ENCODE results near the gene DRC7. TPM values are rescaled to one million over a fixed set of nuclear protein-coding genes. Genes with fewer than 3 reads are reported as not detected.
A peak's percentile ranks its signal among the peaks of the same experiment; 100 is the strongest.

The DRC7 gene
- total RNA-seq, 2 donors from 2014 or later = 1.6 to 1.8 TPM

DNA sequence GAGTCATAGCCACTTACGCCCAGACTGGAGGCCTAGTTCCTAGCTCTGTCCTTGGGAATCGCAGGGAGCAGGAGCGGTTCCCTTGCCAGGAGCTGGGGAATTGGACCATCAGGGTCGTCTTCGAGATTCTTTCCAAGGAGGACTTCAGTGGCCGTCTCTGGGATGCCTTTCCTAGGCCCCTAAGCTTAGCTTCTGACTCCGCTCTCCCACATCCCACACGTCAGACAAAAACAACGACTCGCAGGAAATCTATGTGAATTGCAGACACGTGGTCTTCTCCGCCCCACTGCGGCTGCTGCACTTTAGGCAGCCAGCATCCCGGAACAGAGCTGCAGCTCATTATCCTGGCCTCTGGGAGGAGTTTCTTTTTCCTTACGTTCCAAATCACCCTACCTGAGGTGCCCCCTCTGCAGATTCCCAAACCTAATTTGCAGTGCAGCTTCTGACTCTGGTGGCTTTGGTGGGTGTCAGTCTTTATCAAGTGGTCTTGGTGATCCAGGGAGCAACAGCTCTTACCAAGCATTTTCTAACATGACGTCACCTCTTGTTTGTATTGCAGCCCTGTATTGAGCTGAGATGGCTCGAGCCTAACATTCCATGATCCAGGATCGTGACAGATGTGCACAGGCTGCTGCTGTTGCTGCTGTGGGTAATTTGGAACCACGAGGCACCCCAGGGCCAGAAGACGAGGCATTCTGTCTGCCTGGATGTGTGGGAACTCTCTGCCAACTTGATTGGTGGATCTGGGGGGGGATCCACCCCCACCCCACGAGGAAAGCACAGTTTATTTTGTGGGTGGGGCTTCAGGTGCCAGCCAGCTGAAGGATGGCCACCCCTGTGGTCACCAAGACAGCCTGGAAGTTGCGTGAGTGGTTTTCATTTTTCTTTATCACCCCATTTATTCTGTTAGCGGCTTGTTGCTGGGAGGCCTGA is 42.1 kb downstream of the DRC7 start:
- peaks cover 13% of the 10 kb centered on the region for H3K9me3 Mint-ChIP-seq
- TF ChIP-seq, protein P1, sequence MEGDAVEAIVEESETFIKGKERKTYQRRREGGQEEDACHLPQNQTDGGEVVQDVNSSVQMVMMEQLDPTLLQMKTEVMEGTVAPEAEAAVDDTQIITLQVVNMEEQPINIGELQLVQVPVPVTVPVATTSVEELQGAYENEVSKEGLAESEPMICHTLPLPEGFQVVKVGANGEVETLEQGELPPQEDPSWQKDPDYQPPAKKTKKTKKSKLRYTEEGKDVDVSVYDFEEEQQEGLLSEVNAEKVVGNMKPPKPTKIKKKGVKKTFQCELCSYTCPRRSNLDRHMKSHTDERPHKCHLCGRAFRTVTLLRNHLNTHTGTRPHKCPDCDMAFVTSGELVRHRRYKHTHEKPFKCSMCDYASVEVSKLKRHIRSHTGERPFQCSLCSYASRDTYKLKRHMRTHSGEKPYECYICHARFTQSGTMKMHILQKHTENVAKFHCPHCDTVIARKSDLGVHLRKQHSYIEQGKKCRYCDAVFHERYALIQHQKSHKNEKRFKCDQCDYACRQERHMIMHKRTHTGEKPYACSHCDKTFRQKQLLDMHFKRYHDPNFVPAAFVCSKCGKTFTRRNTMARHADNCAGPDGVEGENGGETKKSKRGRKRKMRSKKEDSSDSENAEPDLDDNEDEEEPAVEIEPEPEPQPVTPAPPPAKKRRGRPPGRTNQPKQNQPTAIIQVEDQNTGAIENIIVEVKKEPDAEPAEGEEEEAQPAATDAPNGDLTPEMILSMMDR (conservative IDR thresholded peaks at IDR 0.05) = peak; percentile 51
- H3K36me3 ChIP-seq (ENCODE audit: control insufficient read depth, insufficient read depth, low read length) = peaks cover 4% of the 10 kb centered on the region
- no peaks in the 10 kb centered on the region for H3K9me3 ChIP-seq (ENCODE audit: control insufficient read depth, low read length)
- peak overlapping the region; percentile 98 for H3K27ac Mint-ChIP-seq
- H3K9ac ChIP-seq (ENCODE audit: extremely low read depth, low read length, poor library complexity, severe bottlenecking) = peak overlapping the region; percentile 72
- H3K27ac ChIP-seq (ENCODE audit: low read depth, low read length) = peak overlapping the region; percentile 70
- WGBS, 2 experiments (ENCODE audit: insufficient coverage in 1 of 2, insufficient read length in 1 of 2) = 36 to 37% methylated on average over 16 to 23 of the region's 23 CpGs
- DNase-seq = peak; percentile 78
- peaks cover 13% of the 10 kb centered on the region for H3K4me1 Mint-ChIP-seq
- H3K27me3 Mint-ChIP-seq (ENCODE audit: insufficient read depth) = no peaks in the 10 kb centered on the region
- peak overlapping the region; percentile 83 for H3K4me3 Mint-ChIP-seq
- H3K4me1 ChIP-seq (ENCODE audit: control insufficient read depth, insufficient read depth, low read length) = peaks cover 5% of the 10 kb centered on the region
- H3K36me3 Mint-ChIP-seq (ENCODE audit: low read depth) = peaks cover 6% of the 10 kb centered on the region
- H3K4me3 ChIP-seq (ENCODE audit: low read length) = peak overlapping the region; percentile 96
- no peaks in the 10 kb centered on the region for H3K27me3 ChIP-seq (ENCODE audit: control insufficient read depth, insufficient read depth, low read length, poor library complexity, severe bottlenecking)

DNA sequence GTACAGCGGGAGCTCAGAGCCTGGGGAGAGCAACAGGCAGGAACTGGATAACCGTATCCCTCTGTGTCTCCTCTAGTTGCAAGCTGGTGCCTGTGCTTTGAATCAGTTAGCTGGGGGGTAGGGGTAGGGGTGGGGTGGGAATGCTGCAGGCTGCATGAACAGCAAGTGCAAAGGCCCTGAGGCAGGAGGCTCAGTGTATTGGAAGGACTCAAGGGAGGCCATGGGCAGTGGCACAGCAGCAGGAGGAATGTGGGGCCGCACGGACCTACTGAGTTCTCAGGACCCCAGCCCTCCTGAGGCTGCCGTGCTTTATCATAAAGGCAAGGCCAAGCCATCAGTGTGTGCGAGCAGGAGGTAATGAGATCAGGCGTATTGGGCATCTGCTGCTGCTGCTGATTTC is 44.2 kb downstream of the DRC7 start:
- no peaks in the 10 kb centered on the region for H3K27me3 ChIP-seq (ENCODE audit: control insufficient read depth, insufficient read depth, low read length, poor library complexity, severe bottlenecking)
- WGBS, 2 experiments (ENCODE audit: insufficient coverage in 1 of 2, insufficient read length in 1 of 2) = 92 to 98% methylated on average over 6 to 7 of the region's 7 CpGs
- TF ChIP-seq, protein P1 (conservative IDR thresholded peaks at IDR 0.05) = no peak
- Mint-ChIP-seq H3K27ac (no peak overlapping the region), H3K36me3 (ENCODE audit: low read depth) (peaks cover 3% of the 10 kb centered on the region), H3K4me3 (no peak overlapping the region), H3K4me1 (peaks cover 18% of the 10 kb centered on the region), H3K27me3 (ENCODE audit: insufficient read depth) (no peaks in the 10 kb centered on the region), H3K9me3 (peaks cover under 1% of the 10 kb centered on the region)
- peaks cover 10% of the 10 kb centered on the region for H3K4me1 ChIP-seq (ENCODE audit: control insufficient read depth, insufficient read depth, low read length)
- no peak overlapping the region for H3K9ac ChIP-seq (ENCODE audit: extremely low read depth, low read length, poor library complexity, severe bottlenecking)
- peaks cover 4% of the 10 kb centered on the region for H3K36me3 ChIP-seq (ENCODE audit: control insufficient read depth, insufficient read depth, low read length)
- H3K4me3 ChIP-seq (ENCODE audit: low read length) = no peak overlapping the region
- no peak overlapping the region for H3K27ac ChIP-seq (ENCODE audit: low read depth, low read length)
- no peaks in the 10 kb centered on the region for H3K9me3 ChIP-seq (ENCODE audit: control insufficient read depth, low read length)
- no peak for DNase-seq

DNA sequence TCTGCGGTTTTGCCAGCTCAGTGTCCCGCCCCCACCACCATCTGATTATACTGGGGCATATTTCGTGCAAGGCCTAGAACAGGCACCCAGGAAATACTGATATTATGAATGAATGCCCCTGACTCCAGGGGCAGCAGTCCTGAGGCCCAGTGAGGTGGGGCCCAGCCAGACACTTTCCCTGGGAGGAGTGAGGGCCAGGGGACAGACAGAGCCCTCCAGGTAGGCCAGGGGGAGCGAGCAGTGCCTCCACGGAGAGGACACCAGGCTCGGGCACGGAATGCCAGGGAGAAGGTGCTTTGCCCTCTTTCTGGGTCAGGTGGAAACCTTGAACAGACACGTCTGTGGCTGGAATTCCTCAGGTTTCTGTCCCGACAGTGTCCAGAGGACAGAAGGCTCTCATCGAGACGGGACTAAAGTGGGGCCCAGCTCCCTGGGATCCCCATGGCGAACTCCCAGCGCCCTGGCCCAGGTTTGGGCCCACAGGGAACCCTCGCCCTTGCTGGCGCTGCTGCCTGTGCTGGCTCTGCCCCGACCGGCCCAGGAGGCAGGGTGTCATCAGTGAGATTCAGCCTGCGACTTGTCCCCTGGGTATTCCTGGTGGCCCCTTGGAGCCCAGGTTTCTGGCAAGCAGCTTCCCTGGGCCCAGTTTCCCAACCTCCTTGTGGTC is 45.3 kb downstream of the DRC7 start:
- Mint-ChIP-seq H3K27me3 (ENCODE audit: insufficient read depth) (no peaks in the 10 kb centered on the region), H3K36me3 (ENCODE audit: low read depth) (peaks cover 3% of the 10 kb centered on the region), H3K4me1 (peaks cover 18% of the 10 kb centered on the region), H3K27ac (no peak overlapping the region), H3K9me3 (no peaks in the 10 kb centered on the region), H3K4me3 (no peak overlapping the region)
- no peak overlapping the region for H3K27ac ChIP-seq (ENCODE audit: low read depth, low read length)
- WGBS, 2 experiments (ENCODE audit: insufficient coverage in 1 of 2, insufficient read length in 1 of 2) = 95 to 97% methylated on average over 10 to 18 of the region's 18 CpGs
- TF ChIP-seq, protein P1 (conservative IDR thresholded peaks at IDR 0.05) = no peak
- H3K36me3 ChIP-seq (ENCODE audit: control insufficient read depth, insufficient read depth, low read length) = peaks cover 4% of the 10 kb centered on the region
- no peak overlapping the region for H3K4me3 ChIP-seq (ENCODE audit: low read length)
- H3K9me3 ChIP-seq (ENCODE audit: control insufficient read depth, low read length) = no peaks in the 10 kb centered on the region
- no peak for DNase-seq
- no peak overlapping the region for H3K9ac ChIP-seq (ENCODE audit: extremely low read depth, low read length, poor library complexity, severe bottlenecking)
- H3K4me1 ChIP-seq (ENCODE audit: control insufficient read depth, insufficient read depth, low read length) = peaks cover 10% of the 10 kb centered on the region
- no peaks in the 10 kb centered on the region for H3K27me3 ChIP-seq (ENCODE audit: control insufficient read depth, insufficient read depth, low read length, poor library complexity, severe bottlenecking)
